Adrenal gland (tissue), 12 donors: Measurements from ENCODE around the gene AGBL3. TPM values are rescaled to one million over a fixed set of nuclear protein-coding genes. Genes with fewer than 3 reads are reported as not detected.
A peak's percentile ranks its signal among the peaks of the same experiment; 100 is the strongest.

Source experiments
- DNase-seq, 7 donors: peaks; one replicate each; pipeline ENCODE4 v3.0.0-alpha.2; 2019 to 2020
- H3K27ac ChIP-seq, 5 donors: fragments of 200-600 bp; sonication (generic) in 4 of 5; 1 replicate in 3 of 5; 2 replicates in 2 of 5; pipeline versions ENCODE4 v1.5.1 to v1.8.0; 2016 to 2020; ENCODE audit warnings: mild to moderate bottlenecking in 1 of 5
- H3K27me3 ChIP-seq: fragments of 200-600 bp; 2 replicates; pipeline ENCODE4 v1.8.0; 2021
- H3K36me3 ChIP-seq, 2 donors: fragments of 200-600 bp; replicated peaks in 1 of 2; 1 replicate in 1 of 2; 2 replicates in 1 of 2; pipeline versions ENCODE4 v1.5.1 to v1.8.0; 2018 to 2022
- H3K4me1 ChIP-seq, 2 donors: fragments of 200-600 bp; replicated peaks in 1 of 2; 1 replicate in 1 of 2; 2 replicates in 1 of 2; pipeline versions ENCODE4 v1.5.1 to v1.8.0; 2018 to 2021
- H3K4me3 ChIP-seq, 4 donors: fragments of 200-600 bp; sonication (generic) in 3 of 4; one replicate each; pipeline ENCODE4 v1.5.1; 2016 to 2018
- H3K9me3 ChIP-seq, 3 donors: fragments of 200-600 bp; sonication (generic) in 1 of 3; replicated peaks in 1 of 3; 1 replicate in 2 of 3; 2 replicates in 1 of 3; pipeline versions ENCODE4 v1.5.1 to v1.8.0; 2016 to 2021
- POLR2A ChIP-seq, 2 donors: fragments of 450-650 bp; IDR thresholded peaks; one replicate each; pipeline ENCODE4 v1.6.1; 2017; ENCODE audit warnings: antibody characterized with exemption in 2 of 2, mild to moderate bottlenecking in 2 of 2, moderate library complexity in 1 of 2
- WGBS, 4 donors: extraction: QIAGEN DNeasy Blood & Tissue Kit in 2 of 4; methylation state at CpG; one replicate each; pipeline versions ENCODE4 v1.1.5 to v1.1.7; 2013 to 2017; 5-methylcytosine and 5-hydroxymethylcytosine counted together
- intact Hi-C, 2 donors: fragments of 100-400 bp; cut with DNase I; formaldehyde crosslinking; loops; one replicate each; pipeline versions ENCODE4 v1.14.1 to v1.15.0; 2022 to 2023
- polyA plus RNA-seq, 3 donors: library from polyadenylated mRNA; stranded (reverse); fragments of 200-250 nt in 2 of 3; fragments of 350-450 nt in 1 of 3; fragmentation: Illumina TruSeq in 1 of 3; extraction: RNeasy Lipid Tissue Mini Kit (QIAGEN cat#74804) in 1 of 3; gene quantifications; one replicate each; pipeline ENCODE4 v1.2.3, GENCODE V29; 2013 to 2014
- total RNA-seq, 9 donors: library from RNA; depleted of rRNA in 4 of 9; stranded (reverse); fragments of >200 nt in 4 of 9; fragments of 120-200 nt in 1 of 9; fragmentation: NEBNext Ultra II Directional in 1 of 9; extraction: Animal tissue kit (Norgen Biotek cat#: 25700) in 1 of 9; gene quantifications; one replicate each; pipeline versions ENCODE4 v1.1.0 to v1.2.4, GENCODE V29; 2013 to 2023
- TF ChIP-seq, protein P1 (sequence below), 6 experiments: fragments of 450-650 bp in 4 of 6; fragments of 200-600 bp in 2 of 6; sonication (generic) in 1 of 6; IDR thresholded peaks; 1 replicate in 5 of 6; 2 replicates in 1 of 6; pipeline versions ENCODE4 v1.5.1 to v1.8.0; 2016 to 2021; ENCODE audit warnings: antibody characterized with exemption in 6 of 6, mild to moderate bottlenecking in 2 of 6, moderate library complexity in 1 of 6
- donor health status: healthy with polysubstance abuse.
- donor health status: Bipolar disorder and iron deficiency.
- donor health status: DM: yes; HTN: yes; CAD: no.
- donor health status: DM: no; HTN: no; CAD: no.
- donor health status: DM: no; HTN: no; CAD: no.
- donor health status: DM: yes; HTN: yes; CAD: no.

AGBL3 gene
- total and polyA plus RNA-seq, 12 donors: 0.28 to 7.3 (median 1.9) TPM

DNA sequence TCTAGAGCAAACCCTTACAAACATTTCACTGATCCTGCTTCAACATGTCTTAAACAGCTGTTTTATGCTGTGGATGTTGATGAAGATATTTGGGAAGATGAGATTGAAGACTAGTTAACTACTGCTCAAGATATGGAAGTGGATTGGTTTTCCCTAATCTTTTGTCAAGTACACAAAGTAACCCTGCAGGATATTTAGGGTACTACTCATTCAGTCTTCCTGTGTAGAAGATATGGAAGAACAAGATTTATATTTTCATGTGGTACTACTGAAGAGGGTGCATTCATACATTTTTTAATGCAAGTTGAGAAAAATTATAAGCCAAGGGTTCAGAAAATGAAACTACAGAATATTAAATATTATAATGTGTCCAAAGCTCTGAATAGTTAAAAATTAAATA lies 143.3 kb downstream of the AGBL3 start:
- no peaks in the 10 kb centered on the region for H3K27me3 ChIP-seq
- H3K4me1 ChIP-seq: no peaks in the 10 kb centered on the region
- intact Hi-C loops: no loop called here
- H3K4me3 ChIP-seq: no peak overlapping the region
- TF ChIP-seq POLR2A (IDR thresholded peaks at IDR 0.05): no peak
- TF ChIP-seq, protein P1, sequence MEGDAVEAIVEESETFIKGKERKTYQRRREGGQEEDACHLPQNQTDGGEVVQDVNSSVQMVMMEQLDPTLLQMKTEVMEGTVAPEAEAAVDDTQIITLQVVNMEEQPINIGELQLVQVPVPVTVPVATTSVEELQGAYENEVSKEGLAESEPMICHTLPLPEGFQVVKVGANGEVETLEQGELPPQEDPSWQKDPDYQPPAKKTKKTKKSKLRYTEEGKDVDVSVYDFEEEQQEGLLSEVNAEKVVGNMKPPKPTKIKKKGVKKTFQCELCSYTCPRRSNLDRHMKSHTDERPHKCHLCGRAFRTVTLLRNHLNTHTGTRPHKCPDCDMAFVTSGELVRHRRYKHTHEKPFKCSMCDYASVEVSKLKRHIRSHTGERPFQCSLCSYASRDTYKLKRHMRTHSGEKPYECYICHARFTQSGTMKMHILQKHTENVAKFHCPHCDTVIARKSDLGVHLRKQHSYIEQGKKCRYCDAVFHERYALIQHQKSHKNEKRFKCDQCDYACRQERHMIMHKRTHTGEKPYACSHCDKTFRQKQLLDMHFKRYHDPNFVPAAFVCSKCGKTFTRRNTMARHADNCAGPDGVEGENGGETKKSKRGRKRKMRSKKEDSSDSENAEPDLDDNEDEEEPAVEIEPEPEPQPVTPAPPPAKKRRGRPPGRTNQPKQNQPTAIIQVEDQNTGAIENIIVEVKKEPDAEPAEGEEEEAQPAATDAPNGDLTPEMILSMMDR (IDR thresholded peaks at IDR 0.05): no peak
- H3K36me3 ChIP-seq: no peaks in the 10 kb centered on the region
- no peaks in the 10 kb centered on the region for H3K9me3 ChIP-seq
- no peak for DNase-seq
- H3K27ac ChIP-seq: no peak overlapping the region

DNA sequence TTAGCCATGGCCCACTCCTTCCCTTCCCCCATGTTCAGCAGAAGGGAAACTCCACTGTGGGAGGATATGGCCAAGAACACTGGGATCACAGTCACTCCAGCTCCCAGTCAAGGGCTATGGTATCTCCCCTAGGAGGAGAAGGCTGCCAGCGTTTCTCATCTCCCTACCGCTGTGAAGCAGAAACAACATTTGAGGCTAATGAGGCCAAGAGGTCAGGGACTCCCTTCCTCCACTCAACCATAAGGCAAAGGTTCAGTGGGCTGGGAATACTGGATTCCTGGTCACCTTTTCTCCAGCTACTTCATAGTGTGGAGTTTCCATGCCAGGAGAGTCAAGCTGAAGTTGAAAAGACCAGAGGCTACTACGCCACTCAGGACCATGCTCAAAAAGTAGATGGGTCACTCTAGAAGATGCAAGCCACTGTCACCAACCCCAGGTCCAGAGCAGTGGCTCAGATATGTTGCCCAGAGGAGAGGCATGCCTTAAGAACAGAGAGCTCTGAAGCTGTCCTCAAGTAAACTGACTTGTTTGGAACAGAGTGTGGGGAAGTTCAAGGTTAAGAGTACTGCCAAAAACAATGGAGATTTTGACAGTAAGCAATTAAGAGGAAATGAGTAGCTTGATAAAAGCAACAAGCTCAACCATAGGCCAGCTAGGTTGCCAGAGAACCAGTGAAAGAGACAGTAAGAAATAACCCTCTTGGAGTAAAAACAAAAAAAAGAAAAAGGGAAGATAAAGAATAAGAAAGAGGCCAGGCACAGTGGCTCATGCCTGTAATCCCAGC lies 157.8 kb downstream of the AGBL3 start:
- DNase-seq: peak in 6 of 7 donors; percentile 42 to 82 (median 64)
- Histone ChIP-seq H3K4me3 (no peak overlapping the region), H3K36me3 (no peaks in the 10 kb centered on the region), H3K27ac (peak overlapping the region; percentile 15 to 63 (median 32)), H3K9me3 (no peaks in the 10 kb centered on the region), H3K27me3 (no peaks in the 10 kb centered on the region), H3K4me1 (peaks cover 31 to 32% of the 10 kb centered on the region in 2 donors)
- intact Hi-C loops: no loop called here
- WGBS, 4 donors: 42 to 66% (median 56%) methylated on average over 2 to 3 of the region's 3 CpGs
- peak in 1 of 2 donors; percentile 36 for TF ChIP-seq POLR2A (IDR thresholded peaks at IDR 0.05)
- TF ChIP-seq, protein P1 (IDR thresholded peaks at IDR 0.05): no peak

DNA sequence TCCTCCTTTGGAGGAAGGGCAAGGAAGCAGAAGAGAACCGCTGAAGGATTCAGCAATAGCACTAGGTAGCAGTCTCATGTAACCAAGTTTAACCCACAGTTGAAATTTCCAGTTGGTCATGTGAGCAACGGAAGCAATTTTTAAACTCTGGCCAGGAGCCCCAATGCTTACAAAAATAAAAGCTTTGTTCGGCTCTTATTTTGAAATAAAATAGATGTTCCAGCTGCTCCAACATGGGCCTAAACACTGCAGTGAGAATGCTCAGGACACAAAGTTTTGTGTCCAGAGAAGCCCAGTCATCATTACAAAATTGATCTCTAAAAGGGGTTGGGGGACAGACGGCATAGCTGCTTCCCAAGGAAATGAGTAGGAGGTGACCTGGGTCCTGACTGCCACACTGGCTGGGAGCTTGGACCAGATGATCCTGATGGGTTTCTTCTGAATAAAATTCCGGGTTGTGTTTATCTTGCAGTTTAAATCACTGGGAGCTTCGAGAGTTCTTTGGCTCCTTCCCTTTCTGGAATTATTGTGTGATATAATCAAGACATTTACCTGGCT lies 161.1 kb downstream of the AGBL3 start:
- Histone ChIP-seq H3K9me3 (no peaks in the 10 kb centered on the region), H3K27ac (peak overlapping the region; percentile 90 to 96 (median 91)), H3K36me3 (no peaks in the 10 kb centered on the region), H3K4me3 (peak overlapping the region in 2 of 4 donors; percentile 46 to 75), H3K27me3 (no peaks in the 10 kb centered on the region), H3K4me1 (peaks cover 39 to 58% of the 10 kb centered on the region in 2 donors)
- DNase-seq: peak in 2 of 7 donors; percentile 39 to 54
- no peak for TF ChIP-seq POLR2A (IDR thresholded peaks at IDR 0.05)
- TF ChIP-seq, protein P1 (IDR thresholded peaks at IDR 0.05): no peak
- intact Hi-C loops: no loop called here
- WGBS, 4 donors: 3 to 10% (median 7%) methylated on average over 6 of the region's 6 CpGs

DNA sequence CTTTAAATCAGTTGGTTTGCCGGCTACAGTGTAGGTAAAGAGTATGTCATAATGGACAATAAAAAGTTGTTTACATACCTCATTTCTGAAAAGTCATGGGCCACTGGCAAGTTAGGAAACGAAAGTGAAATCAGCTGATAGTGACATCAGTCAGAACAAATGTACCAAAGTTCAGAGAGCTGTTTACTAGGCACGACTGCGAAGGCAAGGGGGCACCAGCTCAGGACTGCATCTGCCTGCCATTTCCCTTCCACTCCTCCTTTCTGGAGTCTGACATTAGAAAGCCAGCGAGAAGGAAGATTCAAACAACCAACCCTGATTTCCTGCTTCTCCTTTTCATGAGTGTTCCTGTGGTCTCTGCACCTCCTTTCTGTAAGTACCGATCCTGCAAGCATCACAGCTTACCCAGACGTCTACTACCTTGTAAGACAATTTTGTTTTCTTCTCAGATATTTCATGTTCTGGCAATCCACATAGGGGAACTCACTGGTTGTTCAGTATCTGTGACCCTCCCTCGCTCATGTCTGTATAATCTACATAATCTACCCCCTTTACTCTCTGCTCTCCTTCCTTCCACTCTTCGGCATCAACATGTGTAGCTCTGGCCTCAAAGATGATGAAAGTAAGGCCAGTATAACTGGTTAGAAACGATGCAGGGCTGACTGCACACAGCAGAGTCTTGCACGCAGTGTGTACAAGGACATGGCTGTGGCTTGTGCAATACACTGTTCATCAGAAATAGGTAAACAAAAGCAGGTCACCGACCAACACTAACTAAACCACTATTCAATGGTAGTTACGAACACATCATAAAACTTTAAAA lies 161.8 kb downstream of the AGBL3 start, which contains the start of gene TMEM140:
TMEM140 (plus strand) TSS at position 174 of the 823 bp plus-strand sequence. CDS start 16,370 bp downstream, outside the sequence.
- no peaks in the 10 kb centered on the region for H3K9me3 ChIP-seq
- peak within 1 kb of the TSS in 3 of 4 donors; percentile 45 to 75 (median 46) for H3K4me3 ChIP-seq
- peak within 1 kb of the TSS; percentile 90 to 96 (median 91) for H3K27ac ChIP-seq
- TF ChIP-seq POLR2A (IDR thresholded peaks at IDR 0.05): peak in 1 of 2 donors; percentile 75
- TF ChIP-seq, protein P1 (IDR thresholded peaks at IDR 0.05): peak in 1 of 6 experiments; percentile 11
- H3K27me3 ChIP-seq: no peaks in the 10 kb centered on the region
- DNase-seq: peak in 4 of 7 donors; percentile 56 to 77 (median 60)
- peaks cover 39 to 58% of the 10 kb centered on the region in 2 donors for H3K4me1 ChIP-seq
- H3K36me3 ChIP-seq: no peaks in the 10 kb centered on the region
- intact Hi-C loops: no loop called here
- WGBS, 4 donors: 8 to 16% (median 12%) methylated on average over 13 of the region's 13 CpGs
